ENCODE data around the gene SS18.

- TF ChIP-seq POLR2AphosphoS5 (IDR thresholded peaks at IDR 0.05; ENCODE audit: low read depth, low read length), result no peak
- TF ChIP-seq TAF1 (IDR thresholded peaks at IDR 0.05; ENCODE audit: low read depth, low read length), result no peak
- TF ChIP-seq POLR2A (IDR thresholded peaks at IDR 0.05; ENCODE audit: low read depth, low read length), result no peak
Measured at GRCh38 chr18:26057344-26057773, 33.1 kb downstream of the SS18 start.

Data from GM12891 (cell line).